ENCODE data around the gene SASH3.

Gene SASH3

DNA sequence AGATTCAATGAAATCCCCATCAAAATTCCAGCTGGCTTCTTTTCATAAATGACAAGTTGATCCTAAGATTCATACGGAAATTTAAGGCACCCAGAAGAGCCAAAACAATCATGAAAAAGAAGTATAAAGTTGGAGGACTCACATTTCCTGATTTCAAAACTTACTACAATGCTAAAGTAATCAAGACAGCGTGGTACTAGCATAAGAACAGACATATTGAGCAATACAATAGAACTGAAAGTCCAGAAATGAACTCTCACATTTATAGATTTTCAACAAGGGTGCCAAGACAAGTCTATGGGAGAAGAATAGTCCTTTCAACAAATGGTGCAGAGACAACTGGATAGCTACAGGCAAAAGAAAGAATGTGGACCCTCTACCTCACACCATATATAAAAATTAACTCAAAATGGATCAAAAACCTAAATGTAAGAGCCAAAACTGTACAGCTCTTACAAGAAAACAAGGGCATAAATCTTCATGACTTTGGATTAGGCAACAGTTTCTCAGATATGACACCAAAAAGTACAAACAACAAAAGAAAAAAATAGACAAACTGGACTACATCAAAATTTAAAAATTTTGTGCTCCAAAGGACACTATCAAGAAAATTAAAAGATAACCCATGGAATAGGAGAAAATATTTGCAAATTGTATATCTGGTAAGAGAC is 28.5 kb downstream of the SASH3 start:
- Histone ChIP-seq H3K36me3 (ENCODE audit: insufficient read depth, low read length) (peaks cover 23% of the 10 kb centered on the region; the same call in 1 of the 2 replicates), H3K4me1 (ENCODE audit: insufficient read depth, low read length) (no peaks in the 10 kb centered on the region), H3K27ac (ENCODE audit: low read length) (no peak overlapping the region), H3K9me3 (ENCODE audit: insufficient read depth, low read length, severe bottlenecking) (no peaks in the 10 kb centered on the region), H3K9ac (ENCODE audit: low read depth, low read length) (no peak overlapping the region), H2AFZ (ENCODE audit: low read depth, low read length) (no peak overlapping the region), H3K79me2 (ENCODE audit: insufficient read depth, low read length) (no peaks in the 10 kb centered on the region), H3K27me3 (ENCODE audit: insufficient read depth, low read length, poor library complexity) (no peaks in the 10 kb centered on the region), H3K4me2 (ENCODE audit: insufficient read depth, low read length) (no peak overlapping the region), H3K4me3 (ENCODE audit: low read depth in 1 of 2, low read length in 2 of 2) (no peak overlapping the region), H4K20me1 (ENCODE audit: insufficient read depth, low read length) (no peaks in the 10 kb centered on the region)
- no peak for TF ChIP-seq EZH2 (IDR thresholded peaks at IDR 0.05; ENCODE audit: borderline replicate concordance, low read depth, low read length, severe bottlenecking)
- TF ChIP-seq, protein P1, sequence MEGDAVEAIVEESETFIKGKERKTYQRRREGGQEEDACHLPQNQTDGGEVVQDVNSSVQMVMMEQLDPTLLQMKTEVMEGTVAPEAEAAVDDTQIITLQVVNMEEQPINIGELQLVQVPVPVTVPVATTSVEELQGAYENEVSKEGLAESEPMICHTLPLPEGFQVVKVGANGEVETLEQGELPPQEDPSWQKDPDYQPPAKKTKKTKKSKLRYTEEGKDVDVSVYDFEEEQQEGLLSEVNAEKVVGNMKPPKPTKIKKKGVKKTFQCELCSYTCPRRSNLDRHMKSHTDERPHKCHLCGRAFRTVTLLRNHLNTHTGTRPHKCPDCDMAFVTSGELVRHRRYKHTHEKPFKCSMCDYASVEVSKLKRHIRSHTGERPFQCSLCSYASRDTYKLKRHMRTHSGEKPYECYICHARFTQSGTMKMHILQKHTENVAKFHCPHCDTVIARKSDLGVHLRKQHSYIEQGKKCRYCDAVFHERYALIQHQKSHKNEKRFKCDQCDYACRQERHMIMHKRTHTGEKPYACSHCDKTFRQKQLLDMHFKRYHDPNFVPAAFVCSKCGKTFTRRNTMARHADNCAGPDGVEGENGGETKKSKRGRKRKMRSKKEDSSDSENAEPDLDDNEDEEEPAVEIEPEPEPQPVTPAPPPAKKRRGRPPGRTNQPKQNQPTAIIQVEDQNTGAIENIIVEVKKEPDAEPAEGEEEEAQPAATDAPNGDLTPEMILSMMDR (IDR thresholded peaks at IDR 0.05; ENCODE audit: borderline replicate concordance, extremely low read depth, low read length, poor library complexity, severe bottlenecking): no peak
- DNase-seq (no peak), ATAC-seq (ENCODE audit: insufficient read depth, low read depth) (no peak)

DNA sequence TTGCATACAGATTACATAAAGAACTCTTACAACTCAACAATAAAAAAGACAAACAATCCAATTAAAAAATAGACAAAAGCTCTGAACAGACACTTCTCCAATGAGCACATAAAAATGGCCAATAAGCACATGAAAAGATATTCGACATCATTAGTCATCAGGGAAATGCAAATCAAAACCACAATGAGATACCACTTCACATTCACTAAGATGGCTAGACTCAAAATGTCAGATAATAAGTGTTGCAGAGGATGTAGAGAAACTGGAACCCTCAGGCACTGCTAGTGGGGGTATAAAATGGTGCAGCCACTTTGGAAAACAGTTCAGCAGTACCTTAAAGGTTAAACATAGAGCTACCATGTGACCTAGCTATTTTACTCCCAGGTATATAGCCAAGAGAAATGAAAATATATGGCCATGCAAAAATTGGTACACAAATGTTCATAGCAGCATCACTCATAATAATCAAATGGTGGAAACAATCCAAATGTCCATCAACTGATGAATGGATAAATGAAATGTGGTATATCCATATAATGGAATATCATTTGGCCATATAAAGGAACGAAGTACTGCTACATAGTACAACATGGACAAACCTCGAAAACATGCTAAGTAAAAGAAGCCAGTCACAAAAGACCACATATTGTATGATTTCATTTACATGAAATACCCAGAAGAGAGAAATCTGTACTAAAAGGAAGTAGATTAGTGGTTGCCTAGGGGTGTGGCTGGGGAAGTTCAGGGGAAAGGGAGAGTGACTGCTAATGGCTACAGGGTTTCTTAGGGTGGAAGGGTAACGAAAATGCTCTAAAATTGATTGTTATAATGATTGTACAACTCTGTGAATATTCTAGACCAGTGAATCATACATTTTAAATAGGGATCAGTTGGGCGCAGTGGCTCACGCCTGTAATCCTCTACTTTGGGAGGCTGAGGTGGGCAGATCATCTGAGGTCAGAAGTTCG is 29.4 kb downstream of the SASH3 start:
- H3K27me3 ChIP-seq (ENCODE audit: insufficient read depth, low read length, poor library complexity): no peaks in the 10 kb centered on the region
- no peaks in the 10 kb centered on the region for H3K79me2 ChIP-seq (ENCODE audit: insufficient read depth, low read length)
- H3K4me2 ChIP-seq (ENCODE audit: insufficient read depth, low read length): no peak overlapping the region
- no peak overlapping the region for H3K9ac ChIP-seq (ENCODE audit: low read depth, low read length)
- no peak for TF ChIP-seq EZH2 (IDR thresholded peaks at IDR 0.05; ENCODE audit: borderline replicate concordance, low read depth, low read length, severe bottlenecking)
- TF ChIP-seq, protein P1 (IDR thresholded peaks at IDR 0.05; ENCODE audit: borderline replicate concordance, extremely low read depth, low read length, poor library complexity, severe bottlenecking): no peak
- H3K4me3 ChIP-seq (ENCODE audit: low read depth in 1 of 2, low read length in 2 of 2): no peak overlapping the region
- no peak overlapping the region for H3K27ac ChIP-seq (ENCODE audit: low read length)
- peaks cover 25% of the 10 kb centered on the region; the same call in 1 of the 2 replicates for H3K36me3 ChIP-seq (ENCODE audit: insufficient read depth, low read length)
- H4K20me1 ChIP-seq (ENCODE audit: insufficient read depth, low read length): no peaks in the 10 kb centered on the region
- no peaks in the 10 kb centered on the region for H3K9me3 ChIP-seq (ENCODE audit: insufficient read depth, low read length, severe bottlenecking)
- H2AFZ ChIP-seq (ENCODE audit: low read depth, low read length): no peak overlapping the region
- ATAC-seq (ENCODE audit: insufficient read depth, low read depth) (no peak), DNase-seq (no peak)
- no peaks in the 10 kb centered on the region for H3K4me1 ChIP-seq (ENCODE audit: insufficient read depth, low read length)

DNA sequence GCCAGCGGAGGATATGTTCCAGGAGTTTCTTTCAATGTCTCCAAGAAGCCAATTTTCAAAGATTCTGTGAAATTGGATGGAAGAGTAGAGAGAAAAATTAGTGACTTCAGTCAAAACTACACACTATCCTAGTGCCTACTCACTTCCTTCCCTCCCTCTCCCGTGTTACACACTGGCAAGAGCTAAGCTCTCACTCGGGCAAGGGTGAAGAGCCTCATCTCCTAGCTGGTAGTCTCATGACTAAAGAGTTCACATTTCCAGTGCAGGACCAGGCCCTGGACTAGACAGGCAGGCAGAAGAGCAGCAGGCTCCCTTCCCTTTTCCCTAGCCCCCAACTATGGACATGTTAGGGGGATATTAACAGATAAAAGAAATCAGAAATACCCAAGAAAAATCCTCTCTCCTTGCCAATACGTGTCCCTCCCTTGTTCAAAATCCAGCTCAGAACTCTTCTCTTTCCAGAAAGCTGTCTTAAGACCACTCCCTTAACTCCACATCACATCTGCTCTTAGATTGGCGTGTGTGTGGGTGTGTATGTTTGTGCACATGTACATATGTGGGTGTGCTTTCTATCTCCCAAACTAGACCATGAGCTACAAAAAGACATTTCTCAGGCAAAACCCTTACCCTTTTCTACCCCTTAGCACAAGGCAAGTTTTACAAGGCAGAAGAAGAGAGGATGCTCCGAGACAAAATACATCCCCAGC is 34.1 kb downstream of the SASH3 start:
- H3K4me3 ChIP-seq (ENCODE audit: low read depth in 1 of 2, low read length in 2 of 2): no peak overlapping the region
- no peaks in the 10 kb centered on the region for H3K79me2 ChIP-seq (ENCODE audit: insufficient read depth, low read length)
- no peak overlapping the region for H3K4me2 ChIP-seq (ENCODE audit: insufficient read depth, low read length)
- H3K36me3 ChIP-seq (ENCODE audit: insufficient read depth, low read length): peaks cover 23% of the 10 kb centered on the region
- H3K27me3 ChIP-seq (ENCODE audit: insufficient read depth, low read length, poor library complexity): no peaks in the 10 kb centered on the region
- no peaks in the 10 kb centered on the region for H3K4me1 ChIP-seq (ENCODE audit: insufficient read depth, low read length)
- TF ChIP-seq EZH2 (IDR thresholded peaks at IDR 0.05; ENCODE audit: borderline replicate concordance, low read depth, low read length, severe bottlenecking): no peak
- TF ChIP-seq, protein P1 (IDR thresholded peaks at IDR 0.05; ENCODE audit: borderline replicate concordance, extremely low read depth, low read length, poor library complexity, severe bottlenecking): no peak
- no peaks in the 10 kb centered on the region for H4K20me1 ChIP-seq (ENCODE audit: insufficient read depth, low read length)
- ATAC-seq (ENCODE audit: insufficient read depth, low read depth) (no peak), DNase-seq (no peak)
- H3K9ac ChIP-seq (ENCODE audit: low read depth, low read length): no peak overlapping the region
- H3K27ac ChIP-seq (ENCODE audit: low read length): no peak overlapping the region
- H3K9me3 ChIP-seq (ENCODE audit: insufficient read depth, low read length, severe bottlenecking): no peaks in the 10 kb centered on the region
- no peak overlapping the region for H2AFZ ChIP-seq (ENCODE audit: low read depth, low read length)

All from DND-41 (cell line).